Stimulated activated CD4-positive, alpha-beta T cell treated with anti-CD3 and anti-CD28 coated beads, Interleukin-12 subunit alpha, Interleukin-12 subunit beta, amount 100 ng/mL, for 4 hours (primary cell): ENCODE measurements around the gene BEND6.

Source experiments
- DNase-seq: peaks from one replicate; pipeline ENCODE4 v3.0.0-alpha.2; 2020

BEND6 gene

DNA sequence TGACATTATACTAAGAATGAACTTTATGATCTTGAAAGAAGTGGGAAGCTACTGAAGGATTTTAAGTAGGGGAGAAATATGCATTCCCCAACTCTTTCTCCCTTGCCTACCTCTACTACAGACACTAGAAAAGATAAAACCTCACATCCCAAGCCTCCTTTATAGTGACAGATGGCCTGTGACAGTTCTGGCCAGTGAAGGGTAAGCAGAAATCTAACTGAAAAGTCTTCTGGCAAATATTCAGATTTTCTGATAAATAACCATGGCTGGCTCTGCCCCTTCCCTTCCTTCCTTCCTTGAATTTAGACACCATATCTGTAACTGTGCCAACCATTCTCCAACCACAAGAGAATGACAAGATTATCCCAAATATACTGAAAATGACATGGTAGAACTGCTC is 10.2 kb upstream of the BEND6 start:
- DNase-seq, result no peak

DNA sequence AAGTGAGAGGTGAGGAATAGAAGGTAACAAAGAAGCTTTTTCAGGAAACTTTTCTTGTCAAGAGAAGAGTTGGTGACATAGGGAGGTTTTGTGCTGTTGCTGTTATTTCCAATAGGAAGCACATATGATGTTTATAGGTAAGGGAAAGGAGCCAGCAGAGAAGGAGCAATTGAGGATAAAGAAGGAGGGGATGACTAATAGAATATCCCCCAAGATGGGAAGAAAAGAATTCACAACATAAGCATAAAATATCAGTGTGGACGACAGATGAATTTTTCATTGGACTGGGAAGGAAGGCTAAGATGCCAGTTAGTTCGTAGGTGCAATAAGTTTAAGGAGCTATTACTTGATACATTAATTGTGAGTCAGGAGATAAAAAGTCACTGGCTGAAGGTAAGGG is 8.5 kb upstream of the BEND6 start:
- no peak for DNase-seq

DNA sequence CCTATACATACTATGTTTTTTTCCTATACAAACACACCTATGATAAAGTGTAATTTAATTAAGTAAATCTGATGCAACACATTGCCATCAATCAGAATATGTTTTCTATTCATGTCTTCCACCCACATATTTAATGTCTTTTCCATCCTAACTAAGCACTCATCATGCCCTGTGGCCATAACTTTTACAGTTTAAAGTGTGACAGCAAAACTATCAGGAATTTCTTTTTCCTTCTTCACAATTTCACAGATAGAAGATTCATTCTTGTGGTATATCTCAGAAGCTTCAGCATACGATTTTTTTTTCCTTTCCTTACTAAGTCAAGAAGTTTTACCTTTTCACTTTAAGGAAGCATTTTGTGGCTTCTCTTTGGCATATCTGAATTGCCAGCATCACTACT is 7.0 kb upstream of the BEND6 start:
- no peak for DNase-seq

DNA sequence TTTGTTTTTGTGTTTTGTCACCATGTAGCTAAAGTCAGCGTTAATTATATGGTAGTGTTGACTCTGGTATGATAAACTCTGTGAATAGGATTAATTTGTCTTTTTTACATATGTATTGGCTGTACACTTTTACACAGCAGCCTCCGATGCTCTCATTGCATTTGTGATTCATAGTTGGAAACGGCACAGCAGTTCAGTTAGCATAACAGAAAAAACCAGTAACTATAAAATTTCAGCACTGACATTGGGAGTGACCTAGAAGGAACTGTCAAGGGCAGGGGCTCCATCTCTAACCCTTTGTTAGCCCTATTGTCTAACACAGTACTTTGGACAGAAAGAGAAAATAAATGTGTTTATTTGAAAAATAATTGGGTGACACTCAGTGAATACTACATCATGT is 5.6 kb upstream of the BEND6 start:
- DNase-seq, result no peak

DNA sequence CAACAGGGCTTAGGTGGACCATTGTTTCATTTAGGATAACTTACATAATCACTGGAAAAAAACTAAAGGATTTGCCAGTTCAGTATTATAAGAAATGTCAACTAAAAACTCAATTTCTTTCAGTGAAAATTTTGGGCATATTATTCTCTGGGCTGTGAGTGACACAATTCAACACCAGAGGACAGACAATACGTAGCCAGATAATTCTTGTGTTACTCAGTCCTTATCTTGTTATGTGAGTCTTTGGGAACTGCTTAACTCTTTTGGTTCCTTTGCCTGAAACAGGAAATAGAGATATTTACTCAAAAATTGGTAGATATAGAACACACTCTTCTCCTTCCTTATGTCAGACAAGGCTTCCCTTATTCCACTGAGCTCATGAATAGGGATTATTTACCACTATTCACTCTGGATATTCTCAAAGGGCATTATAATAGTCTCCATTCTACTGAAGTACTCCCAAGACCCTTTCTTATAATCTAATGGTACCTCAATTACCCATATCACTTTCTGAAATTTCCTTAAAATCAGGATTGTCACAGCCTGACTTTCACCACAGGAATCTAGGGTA is 4.9 kb upstream of the BEND6 start:
- DNase-seq, result no peak

DNA sequence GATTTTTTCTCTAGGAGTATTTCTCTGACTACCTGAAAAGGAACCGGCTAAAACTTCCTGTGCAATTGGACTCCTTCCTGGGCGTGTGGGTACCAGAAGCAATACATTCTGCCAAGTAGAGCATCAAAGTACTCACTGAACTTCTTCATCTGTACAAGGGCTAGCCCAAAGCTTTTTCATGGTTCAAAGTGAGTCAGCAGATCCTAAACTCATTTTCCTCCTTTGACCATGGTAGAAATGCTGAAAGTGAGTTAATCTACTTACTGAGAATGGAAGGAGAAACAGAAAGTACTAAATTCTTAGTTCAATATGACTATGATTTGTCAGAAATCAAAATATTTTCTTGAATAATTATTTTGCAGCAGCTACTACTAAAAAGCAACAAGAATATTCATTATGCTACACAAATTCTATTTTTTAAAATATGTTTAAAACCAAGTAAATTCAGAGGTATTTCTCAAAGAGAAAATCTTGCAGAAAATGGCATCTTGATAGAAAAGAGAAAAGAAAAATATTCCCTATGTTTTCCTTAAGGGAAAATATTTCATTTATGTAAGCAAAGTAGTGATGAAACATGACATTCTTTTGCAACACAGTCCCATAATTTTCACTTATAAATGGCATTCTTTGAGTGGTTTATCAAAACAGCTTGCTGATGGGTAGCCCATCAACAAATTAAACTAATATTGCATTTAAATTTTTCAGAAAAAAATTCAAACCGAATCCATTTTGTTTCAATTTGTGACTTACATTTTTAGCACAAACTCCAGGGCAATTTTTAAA is 3.7 kb upstream of the BEND6 start:
- DNase-seq, result no peak

DNA sequence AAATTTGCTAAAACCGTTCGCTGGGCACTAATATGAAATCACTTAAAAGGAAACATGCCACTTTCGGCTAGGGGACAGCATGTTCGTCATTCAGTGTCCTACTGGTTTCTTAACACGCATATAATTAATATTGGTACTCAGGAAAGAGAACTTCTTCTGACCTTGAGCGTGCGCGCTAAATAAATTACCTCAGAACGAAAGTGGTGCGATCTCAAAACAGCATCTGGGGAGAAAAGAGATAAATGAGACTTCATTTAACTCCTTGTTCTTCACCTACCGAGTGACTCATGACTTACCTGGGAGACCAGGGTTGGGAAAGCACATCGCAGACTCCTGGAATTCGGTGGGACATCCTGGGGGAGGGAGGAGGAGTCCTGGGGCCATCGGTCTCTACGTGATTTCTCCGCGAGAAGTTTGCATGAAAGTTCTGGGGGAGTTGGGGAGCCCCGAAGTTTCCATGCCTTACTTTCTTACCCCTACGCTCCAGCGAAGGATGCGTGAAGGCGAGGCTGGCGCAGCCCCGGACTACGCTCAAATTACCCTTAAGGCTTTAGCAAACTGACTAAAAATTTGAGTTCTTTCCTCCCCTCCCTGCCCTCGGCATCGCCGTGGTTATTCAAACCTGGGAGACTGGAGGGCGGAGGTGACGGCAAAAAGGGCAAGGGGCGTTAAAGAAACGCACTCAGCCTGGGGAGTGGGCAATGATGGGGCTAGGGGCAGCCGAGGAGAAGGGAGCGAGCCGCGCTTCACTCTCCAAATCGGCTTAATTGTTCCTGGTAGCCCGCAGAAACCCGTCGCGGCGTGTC is 1.1 kb upstream of the BEND6 start:
- DNase-seq, result peak; percentile 5

DNA sequence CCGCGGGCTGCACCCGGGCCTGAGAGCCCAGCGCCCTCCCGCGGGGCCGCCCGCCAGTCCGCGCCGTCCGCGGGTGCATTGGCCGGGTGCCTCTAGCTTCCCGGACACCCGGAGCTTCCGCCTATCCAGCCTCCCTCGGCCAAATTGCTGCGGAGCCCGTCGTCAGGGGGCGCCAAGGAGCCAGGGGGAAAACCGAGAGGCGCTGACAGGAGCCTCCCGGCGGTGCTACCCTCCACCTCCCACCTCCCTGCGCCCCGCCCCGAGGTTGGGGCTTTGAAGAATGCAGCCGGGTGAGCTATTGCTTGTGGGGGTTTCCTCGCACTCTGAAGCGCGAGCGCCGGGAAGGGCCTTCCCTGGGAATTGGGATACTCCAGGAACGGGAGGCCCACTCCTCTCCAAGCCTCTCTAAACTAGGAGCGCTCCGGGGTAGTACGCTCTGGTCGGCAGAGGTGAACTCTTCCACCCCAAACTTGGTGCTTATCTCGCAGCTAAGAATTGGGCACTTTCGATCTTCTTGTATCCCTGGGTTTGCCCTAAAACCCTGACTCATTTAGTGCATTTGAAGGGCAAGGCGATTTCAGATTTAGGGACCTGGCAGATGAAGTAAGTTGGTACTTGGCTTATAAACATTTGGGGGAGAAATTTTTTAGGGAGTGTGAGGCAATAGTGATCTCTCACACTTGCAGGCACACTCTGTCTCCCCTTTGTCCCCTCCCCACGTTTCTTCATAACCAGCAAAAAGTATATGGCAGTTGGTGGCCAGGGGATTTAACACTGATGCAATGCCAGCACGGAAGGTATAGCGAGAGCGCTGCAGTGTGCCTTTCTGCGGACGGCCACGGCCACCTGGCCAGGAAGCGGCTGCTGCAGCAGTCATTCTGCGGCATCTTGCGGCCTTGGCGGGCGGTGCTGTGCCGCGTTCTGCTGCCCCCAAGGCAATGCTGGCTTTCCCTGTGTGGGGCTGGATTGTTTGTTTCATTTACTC is 556 bp downstream of the BEND6 start:
- DNase-seq, result peak; percentile 66

DNA sequence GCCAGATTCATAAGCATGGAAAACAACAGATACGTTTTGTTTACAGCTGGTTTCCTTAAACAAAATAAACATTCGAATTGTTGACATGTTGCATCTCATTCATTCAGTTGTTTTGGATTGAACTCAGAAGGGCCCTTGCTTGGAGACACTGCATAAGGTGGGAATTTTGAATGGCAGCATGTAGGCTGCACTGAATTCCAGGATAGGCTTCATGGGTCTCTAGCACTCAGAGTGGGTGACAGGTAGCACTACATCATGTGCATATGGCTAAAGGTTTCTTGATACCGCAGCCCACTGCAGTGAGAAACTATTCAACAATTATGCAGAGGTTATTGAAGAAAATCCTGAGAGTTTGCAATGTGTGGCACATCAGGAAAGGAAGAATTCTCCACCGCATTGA is 1.6 kb downstream of the BEND6 start:
- DNase-seq, result no peak

DNA sequence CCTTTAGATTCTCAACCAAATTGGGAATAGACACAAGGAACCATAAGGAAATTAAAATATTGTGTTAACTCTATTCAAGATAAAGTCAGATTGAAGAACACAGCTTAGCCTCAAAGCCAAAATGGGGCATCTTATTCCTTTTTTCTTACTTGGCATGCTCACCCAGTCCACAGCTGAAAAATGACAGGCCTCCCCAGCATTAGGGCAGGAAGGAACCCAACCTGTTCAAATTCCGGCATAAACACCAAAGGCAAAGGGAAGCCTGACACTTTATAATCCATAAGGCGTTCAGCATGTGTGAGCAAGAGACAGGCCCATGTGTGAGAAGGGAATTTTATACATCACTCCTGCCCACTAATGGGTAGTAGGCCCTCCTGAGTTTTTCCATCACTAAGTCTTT is 2.9 kb downstream of the BEND6 start:
- no peak for DNase-seq

DNA sequence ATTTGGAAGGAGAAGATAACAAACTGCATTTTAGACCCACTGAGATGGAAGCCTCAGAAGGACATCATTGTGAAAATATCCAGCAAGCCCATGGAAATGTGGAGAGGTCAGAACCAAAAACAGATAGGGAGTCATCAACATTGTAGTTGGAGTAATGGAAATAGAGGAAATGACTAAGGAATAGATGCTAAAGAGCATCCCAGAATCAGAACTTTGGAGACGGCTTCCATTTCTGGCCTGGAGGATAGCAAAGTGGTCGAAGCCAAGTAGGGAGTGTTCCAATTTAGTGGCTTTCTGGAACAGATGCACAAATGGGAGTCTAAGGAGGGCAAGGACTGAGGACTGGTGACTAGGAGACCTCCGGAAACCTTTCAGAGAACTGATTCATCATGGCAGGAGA is 3.6 kb downstream of the BEND6 start:
- no peak for DNase-seq

DNA sequence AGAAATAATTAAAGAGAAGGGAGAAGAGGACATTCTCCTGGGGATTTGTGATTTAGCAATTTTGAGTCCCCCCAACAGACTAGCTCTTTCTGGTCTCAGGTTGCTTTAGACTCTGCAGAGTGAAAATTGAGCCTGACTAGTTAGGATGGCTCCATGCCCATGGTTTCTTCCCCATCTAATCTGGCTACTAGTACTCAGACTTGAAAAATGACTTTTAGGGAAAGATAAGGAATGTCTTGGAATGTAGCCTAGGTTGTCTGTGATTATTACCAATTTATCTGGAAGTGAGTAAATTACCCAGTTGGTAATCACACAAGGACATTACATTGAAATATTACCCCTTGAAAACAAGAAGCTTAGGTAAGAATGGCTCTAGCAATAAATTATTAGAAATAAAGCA is 4.2 kb downstream of the BEND6 start:
- DNase-seq, result no peak

DNA sequence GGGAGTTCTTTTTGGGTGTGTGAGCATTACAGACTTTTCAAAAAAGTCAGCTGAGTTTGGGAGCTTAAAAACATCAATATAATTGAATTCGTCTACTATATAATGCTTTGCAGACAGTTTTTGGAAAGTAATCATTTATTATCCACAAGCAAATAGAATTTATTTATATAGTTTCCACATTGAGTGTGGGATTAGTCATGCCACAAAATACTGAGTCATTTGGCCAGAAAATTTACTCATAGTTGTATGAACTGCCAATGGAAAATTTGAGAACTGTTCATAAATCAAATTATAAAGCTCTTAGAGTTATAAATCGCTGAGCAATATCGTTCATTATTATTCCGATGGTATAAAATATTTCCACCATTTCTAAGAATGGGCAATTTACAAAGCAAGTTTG is 5.0 kb downstream of the BEND6 start:
- no peak for DNase-seq

DNA sequence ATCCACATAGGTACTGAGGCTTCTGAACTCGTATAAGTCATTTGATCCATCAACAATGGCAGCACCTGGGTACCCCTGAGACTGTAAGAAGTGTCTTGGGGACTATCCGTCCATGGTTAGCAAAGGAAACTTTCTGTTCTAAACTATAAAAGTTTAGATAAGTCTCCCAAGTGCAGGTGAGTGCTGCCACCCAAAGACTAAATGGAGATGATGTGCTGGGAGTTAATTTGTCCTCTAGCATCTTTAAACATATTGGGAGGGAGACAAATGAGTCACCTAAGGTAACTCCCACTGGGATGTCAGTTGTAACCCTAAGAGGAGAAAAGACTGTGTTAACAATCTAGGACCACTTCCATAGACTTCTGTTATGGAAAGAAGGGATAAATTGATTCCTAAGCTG is 6.2 kb downstream of the BEND6 start:
- DNase-seq, result no peak

DNA sequence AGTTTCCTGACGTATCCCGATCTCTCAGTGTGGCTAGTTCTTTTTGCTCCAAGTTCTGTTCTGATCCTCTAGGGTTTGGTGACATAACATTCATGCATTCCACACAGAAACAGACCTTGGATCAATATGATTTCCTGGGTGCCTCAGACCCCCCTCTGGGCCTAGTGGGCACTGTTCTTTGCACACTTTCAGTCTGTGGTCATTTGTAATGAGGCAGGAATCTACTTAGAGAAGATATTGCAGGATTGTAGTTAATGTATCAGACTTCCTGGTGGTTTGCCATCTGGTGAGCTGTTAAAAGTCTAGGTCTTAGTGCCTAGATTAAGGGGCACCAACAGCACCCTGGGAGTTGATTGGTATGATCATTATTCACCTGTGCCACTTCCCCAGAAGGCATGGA is 7.5 kb downstream of the BEND6 start:
- no peak for DNase-seq

DNA sequence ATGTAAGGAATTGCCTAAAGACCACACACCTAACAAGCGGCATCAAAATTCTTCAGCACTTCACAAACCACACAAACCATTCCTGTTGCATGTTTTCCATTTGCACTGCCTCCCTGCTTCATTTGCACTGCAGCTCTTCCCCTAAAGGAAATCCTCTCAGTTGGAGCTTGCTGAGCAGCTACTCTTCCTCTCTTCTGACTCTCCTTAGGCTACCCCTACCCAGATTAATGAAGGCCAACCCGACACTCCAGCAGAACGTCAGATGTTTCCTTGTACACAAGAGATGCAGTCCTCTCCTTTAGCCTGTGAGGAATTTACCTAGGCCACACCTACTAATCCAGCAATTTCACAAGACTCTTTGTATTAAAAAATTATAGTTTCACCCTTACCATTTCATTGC is 8.1 kb downstream of the BEND6 start:
- no peak for DNase-seq

DNA sequence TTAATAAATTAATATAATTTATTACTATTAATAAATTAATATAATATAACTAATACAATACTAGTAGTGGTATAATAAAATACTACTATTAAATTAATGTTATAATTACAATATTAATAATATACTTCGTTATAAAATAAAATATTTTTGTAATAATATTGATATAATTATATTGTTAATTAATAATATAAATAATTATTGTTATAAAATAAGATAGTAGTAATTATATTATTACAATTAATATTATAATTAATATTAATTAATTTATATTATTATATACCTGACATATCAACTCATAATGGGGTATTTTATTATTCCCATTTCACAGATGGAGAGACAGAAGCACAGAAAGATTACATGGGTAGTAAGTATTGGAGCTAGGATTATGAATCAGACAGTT is 8.9 kb downstream of the BEND6 start:
- no peak for DNase-seq

DNA sequence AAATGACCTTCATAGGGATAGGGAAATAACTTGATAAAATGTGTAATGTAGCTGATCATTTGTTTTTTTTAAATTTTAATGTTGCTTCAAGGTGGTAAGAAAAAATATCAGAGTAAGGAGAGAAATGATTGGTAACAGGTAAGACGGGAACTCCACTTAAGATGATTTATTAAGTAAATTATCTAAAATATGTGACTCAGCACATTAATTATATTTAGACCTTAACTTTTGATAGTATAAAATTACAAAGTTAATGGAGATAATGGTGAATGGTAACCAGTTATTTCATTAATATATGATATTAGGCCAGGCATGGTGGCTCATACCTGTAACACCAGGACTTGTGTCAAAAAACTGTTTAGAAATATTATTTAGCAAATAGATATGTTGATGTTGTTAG is 10.2 kb downstream of the BEND6 start:
- DNase-seq, result no peak

DNA sequence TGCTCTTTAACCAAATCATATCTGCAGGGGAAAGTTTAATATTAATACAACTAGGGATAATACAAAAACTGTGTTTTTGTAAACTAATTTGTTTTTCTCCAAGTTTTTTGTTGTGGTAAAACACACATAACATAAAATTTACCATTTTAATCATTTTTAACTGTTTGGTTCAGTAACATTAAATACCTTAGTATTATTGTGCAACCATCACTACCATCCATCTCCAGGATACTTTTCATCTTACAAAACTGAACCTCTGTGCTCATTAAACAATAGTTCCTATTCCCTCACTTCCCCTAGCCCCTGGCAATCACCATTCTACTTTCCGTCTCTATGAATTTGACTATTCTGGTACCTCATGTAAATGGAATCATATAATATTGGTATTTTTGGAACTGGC is 15.9 kb downstream of the BEND6 start:
- DNase-seq, result no peak

DNA sequence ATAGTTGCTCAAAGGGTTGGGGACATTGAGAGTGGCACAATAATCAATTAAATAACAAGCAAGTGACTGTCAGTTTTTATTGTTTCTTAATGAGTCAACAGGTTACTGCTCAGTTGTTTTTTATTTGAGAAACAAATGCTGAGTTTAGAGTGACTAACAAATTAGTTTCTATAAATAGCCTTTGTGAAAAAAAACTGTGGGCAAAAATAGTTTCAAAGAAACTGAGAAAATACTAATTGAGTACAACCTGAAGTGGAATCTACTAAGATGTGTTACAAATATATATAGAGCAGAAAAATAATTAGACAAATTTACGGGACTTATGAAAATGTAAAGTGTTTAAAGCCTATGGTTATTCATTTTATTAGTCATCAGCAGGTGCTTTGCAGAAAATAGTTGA is 22.3 kb downstream of the BEND6 start:
- no peak for DNase-seq

DNA sequence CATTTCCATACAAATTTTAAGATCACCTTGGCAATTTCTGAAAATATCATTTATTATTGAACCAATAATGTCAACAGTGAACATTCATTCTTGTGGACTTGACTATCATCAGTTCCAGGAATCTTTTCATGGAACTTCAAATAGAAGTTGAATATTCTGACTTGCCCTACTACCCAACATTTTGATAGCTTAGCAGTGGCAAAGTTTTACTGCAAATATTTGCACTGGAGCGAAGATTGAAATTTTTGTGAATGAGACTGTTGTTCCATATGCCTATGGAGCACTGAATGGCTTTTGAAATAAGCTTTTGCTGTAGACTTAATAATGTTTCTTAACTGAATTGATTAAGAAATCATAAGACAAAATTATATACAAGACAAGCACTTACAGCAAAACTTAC is 23.6 kb downstream of the BEND6 start:
- no peak for DNase-seq

DNA sequence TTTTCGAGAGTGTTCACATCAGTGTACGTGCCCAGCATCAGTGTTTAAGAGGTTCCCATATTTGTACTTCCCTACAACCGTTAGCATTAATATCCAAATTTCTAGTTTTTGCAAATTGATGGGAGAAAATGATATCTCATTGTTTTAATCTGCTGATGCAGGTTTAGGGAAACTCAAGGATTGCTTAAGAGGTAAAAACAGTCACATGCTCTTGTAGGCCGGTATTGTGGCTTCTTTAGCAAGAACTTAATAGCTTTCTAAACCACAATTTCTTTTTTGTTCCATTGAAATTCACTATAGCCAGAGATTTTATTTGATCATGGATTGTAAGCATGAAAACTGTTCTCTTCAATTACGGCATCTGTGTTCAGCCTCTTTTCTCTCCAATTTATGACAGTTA is 29.5 kb downstream of the BEND6 start:
- no peak for DNase-seq

DNA sequence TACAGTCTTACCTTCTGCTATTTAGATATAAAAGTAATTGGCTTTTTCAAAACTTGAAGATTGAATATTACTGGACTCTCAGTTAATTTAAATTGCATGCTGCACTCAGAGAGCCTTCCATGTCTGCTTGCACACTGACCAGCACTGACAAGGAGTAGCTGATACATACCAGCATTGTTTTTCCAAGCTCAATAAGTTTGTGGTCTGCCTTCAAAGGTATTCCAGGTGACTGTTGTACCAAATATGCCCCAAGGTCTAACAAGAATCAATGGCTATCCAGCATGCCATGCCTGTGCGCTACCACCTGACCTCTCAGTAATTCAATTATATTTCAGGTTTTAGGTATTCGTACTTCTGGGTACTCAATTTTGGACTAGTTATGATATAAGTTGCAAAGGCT is 30.0 kb downstream of the BEND6 start:
- DNase-seq, result no peak
